ENCODE measurements around the gene TMEM187.
A peak's percentile ranks its signal among the peaks of the same experiment; 100 is the strongest.
"Not testable (repeated sequence)": the region's sequence is repeated elsewhere in the genome, so short reads cannot be mapped to it uniquely, and the experiment has no call there.

The TMEM187 gene

GRCh38 chrX:153971450-153972367 lies 845 bp upstream of the TMEM187 start, which contains the start of gene HCFC1:
TSS of gene HCFC1 (minus strand) at chrX:153971818. CDS start at chrX:153970840, 978 bp downstream.
- peak; percentile 93 for DNase-seq (ENCODE audit: low spot score)

GRCh38 chrX:153973127-153974002 lies 811 bp downstream of the TMEM187 start:
- no peak for DNase-seq (ENCODE audit: low spot score)

GRCh38 chrX:153974003-153974725 lies 1.6 kb downstream of the TMEM187 start:
- no peak for DNase-seq (ENCODE audit: low spot score)

- DNase-seq (ENCODE audit: low spot score) = no peak
These were observed 2.3 kb downstream of the TMEM187 start for GRCh38 chrX:153974726-153975286.

- not testable (repeated sequence) for DNase-seq (ENCODE audit: low spot score)
These were observed 7.8 kb downstream of the TMEM187 start for GRCh38 chrX:153980394-153980793.

- no peak for DNase-seq (ENCODE audit: low spot score)
These were observed 8.7 kb downstream of the TMEM187 start for GRCh38 chrX:153981231-153981630.

GRCh38 chrX:153981771-153982533 lies 9.4 kb downstream of the TMEM187 start:
- DNase-seq (ENCODE audit: low spot score) = no peak

- no peak for DNase-seq (ENCODE audit: low spot score)
These were observed 10.8 kb downstream of the TMEM187 start for GRCh38 chrX:153983321-153983801.

- peak; percentile 12 for DNase-seq (ENCODE audit: low spot score)
These were observed 12.0 kb downstream of the TMEM187 start for GRCh38 chrX:153984351-153985178.

GRCh38 chrX:153988493-153988892 lies 15.9 kb downstream of the TMEM187 start:
- DNase-seq (ENCODE audit: low spot score) = no peak

- no peak for DNase-seq (ENCODE audit: low spot score)
These were observed 17.6 kb downstream of the TMEM187 start for GRCh38 chrX:153989973-153990655.

GRCh38 chrX:153991013-153991580 lies 18.5 kb downstream of the TMEM187 start:
- no peak for DNase-seq (ENCODE audit: low spot score)

- no peak for DNase-seq (ENCODE audit: low spot score)
These were observed 19.6 kb downstream of the TMEM187 start for GRCh38 chrX:153992180-153992579.

GRCh38 chrX:153993079-153993478 lies 20.5 kb downstream of the TMEM187 start:
- no peak for DNase-seq (ENCODE audit: low spot score)

- no peak for DNase-seq (ENCODE audit: low spot score)
These were observed 21.4 kb downstream of the TMEM187 start for GRCh38 chrX:153993978-153994377.

GRCh38 chrX:153994398-153994797 lies 21.8 kb downstream of the TMEM187 start:
- DNase-seq (ENCODE audit: low spot score) = not testable (repeated sequence)

GRCh38 chrX:153995504-153995903 lies 22.9 kb downstream of the TMEM187 start:
- DNase-seq (ENCODE audit: low spot score) = no peak

- no peak for DNase-seq (ENCODE audit: low spot score)
These were observed 26.9 kb downstream of the TMEM187 start for GRCh38 chrX:153999359-154000037.
